VCaP (cell line): Measurements from ENCODE around the gene TAB2.

ENCODE experiments used
- H3K27ac ChIP-seq: fragments of 450-650 bp; 2 replicates; pipeline ENCODE4 v1.5.1; 2017
- TF ChIP-seq, protein P1 (sequence below): fragments of 450-650 bp; conservative IDR thresholded peaks from 2 replicates; pipeline ENCODE4 v1.5.1; 2017; ENCODE audit warnings: mild to moderate bottlenecking, moderate library complexity

The TAB2 gene

DNA sequence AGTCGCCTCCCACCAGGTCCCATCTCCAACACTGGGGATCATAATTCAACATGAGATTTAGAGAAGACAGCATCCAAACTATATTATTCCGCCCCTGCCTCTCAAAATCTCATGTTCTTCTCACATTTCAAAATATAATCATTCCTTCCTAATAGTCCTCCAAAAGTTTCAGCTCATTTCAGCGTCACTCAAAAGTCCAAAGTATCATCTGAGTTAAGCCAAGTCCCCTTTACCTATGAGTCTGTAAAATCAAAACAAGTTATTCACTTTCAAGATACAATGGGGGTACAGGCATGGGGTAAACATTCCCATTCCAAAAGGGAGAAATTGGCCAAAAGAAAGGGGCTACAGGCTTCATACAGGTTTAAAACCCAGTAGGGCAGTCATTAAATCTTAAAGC, 43.0 kb downstream of the TAB2 start:
- no peak overlapping the region for H3K27ac ChIP-seq
- TF ChIP-seq, protein P1, sequence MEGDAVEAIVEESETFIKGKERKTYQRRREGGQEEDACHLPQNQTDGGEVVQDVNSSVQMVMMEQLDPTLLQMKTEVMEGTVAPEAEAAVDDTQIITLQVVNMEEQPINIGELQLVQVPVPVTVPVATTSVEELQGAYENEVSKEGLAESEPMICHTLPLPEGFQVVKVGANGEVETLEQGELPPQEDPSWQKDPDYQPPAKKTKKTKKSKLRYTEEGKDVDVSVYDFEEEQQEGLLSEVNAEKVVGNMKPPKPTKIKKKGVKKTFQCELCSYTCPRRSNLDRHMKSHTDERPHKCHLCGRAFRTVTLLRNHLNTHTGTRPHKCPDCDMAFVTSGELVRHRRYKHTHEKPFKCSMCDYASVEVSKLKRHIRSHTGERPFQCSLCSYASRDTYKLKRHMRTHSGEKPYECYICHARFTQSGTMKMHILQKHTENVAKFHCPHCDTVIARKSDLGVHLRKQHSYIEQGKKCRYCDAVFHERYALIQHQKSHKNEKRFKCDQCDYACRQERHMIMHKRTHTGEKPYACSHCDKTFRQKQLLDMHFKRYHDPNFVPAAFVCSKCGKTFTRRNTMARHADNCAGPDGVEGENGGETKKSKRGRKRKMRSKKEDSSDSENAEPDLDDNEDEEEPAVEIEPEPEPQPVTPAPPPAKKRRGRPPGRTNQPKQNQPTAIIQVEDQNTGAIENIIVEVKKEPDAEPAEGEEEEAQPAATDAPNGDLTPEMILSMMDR = no peak

GRCh38 chr6:149362289-149362688, 44.8 kb downstream of the TAB2 start:
- H3K27ac ChIP-seq = no peak overlapping the region
- TF ChIP-seq, protein P1 = no peak

DNA sequence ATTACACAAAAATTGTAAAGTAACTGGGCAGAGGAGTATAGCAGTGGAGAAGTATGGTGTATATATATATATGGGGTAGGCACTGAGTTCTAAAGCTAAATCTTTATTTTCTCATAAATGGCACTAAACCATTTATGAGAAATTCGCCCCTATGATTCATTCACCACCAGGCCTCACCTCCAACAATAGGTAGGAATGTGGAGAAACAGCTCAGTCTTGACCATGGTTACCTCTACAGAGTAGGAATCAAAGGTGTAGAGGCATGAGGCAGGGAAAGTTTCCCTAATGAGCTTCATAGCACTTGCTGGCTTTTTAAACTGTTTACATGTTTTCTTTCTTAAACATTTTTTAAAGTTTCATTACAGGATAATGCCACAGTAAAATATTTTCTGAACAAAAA, 45.6 kb downstream of the TAB2 start:
- TF ChIP-seq, protein P1 = no peak

DNA sequence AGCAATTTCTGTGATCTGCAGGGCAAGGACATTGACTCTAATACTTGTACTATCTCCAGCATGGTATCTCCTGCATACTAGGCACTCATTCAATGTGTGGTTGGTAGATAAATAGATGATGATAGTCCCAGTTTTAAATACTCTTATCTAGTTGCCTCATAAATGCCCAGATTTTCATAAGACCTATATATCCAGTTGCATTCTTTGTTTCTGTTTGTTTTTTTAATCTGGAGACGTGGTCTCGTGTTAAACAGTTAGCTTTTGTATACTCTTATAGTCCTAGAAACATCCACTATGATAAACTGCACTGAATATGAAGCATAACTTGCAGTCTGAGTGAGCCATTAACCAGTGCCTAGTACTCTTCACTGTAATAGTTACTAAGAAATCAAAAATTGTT, 47.0 kb downstream of the TAB2 start:
- TF ChIP-seq, protein P1 = no peak

More for the DNA sequence above, 45.6 kb downstream of the TAB2 start:
- H3K27ac ChIP-seq = no peak overlapping the region

DNA sequence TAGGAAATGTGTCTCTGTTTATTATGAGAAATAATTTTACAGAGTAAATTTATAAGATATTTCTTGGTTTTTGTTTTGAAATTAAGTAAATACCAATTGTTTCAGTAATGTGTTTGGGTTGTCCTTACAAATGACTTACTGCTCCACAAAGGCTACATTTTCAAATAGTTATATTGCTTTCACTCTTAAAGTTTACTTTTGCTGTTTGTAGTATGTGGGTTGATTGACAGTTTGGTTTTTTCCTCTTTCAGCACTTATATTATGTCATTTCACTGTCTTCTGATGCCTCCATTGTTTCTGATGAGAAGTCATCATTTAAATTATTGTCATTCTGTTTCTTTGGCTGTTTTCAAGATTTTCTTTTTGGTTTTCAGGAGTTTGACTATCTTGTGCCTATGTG, 47.7 kb downstream of the TAB2 start:
- TF ChIP-seq, protein P1 = no peak
- no peak overlapping the region for H3K27ac ChIP-seq

More for the DNA sequence above, 47.0 kb downstream of the TAB2 start:
- H3K27ac ChIP-seq = no peak overlapping the region

GRCh38 chr6:149366267-149366921, 48.9 kb downstream of the TAB2 start:
- TF ChIP-seq, protein P1 = no peak
- no peak overlapping the region for H3K27ac ChIP-seq

DNA sequence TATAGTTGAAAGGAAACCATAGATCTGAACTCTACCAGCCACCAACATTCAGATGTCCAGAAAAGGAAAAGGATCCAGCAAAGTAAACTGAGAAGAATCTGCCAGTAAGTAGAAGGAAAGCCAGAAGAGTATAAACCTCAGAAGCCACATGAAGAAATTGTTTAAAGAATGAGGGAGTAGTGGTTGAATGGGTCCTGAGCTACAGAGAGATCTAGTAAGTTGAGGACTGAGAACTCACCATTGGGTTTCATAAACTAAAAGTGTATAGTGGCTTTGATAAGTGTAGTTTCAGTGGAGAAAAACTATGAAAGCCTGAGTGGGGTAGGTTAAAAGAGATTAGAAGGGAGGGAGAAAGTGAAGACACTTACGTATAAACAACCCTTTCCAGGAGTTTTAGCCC, 50.6 kb downstream of the TAB2 start:
- TF ChIP-seq, protein P1 = no peak
- no peak overlapping the region for H3K27ac ChIP-seq
